GM13977 (cell line): ENCODE results near the gene TSPYL4.

Experiments
- DNase-seq: peaks from one replicate; pipeline ENCODE4 v3.0.0; 2012; ENCODE audit warnings: low spot score
- CTCF ChIP-seq: IDR thresholded peaks from 2 replicates; pipeline ENCODE4 v1.5.1; 2012; ENCODE audit warnings: mild to moderate bottlenecking, control low read depth; ENCODE audit not compliant: insufficient read depth; ENCODE audit errors: extremely low read depth, missing control alignments
- in situ Hi-C: fragments of 300-500 bp; cut with MboI; formaldehyde crosslinking; loops from one replicate; pipeline ENCODE4 v1.12.0; 2022; ENCODE audit warnings: low sequenced_read_pairs, low pct_unique_long_range_greater_than_20kb, mixed read lengths, inconsistent platforms; ENCODE audit not compliant: unreplicated experiment

The TSPYL4 gene

GRCh38 chr6:116210316-116210715 is 43.6 kb downstream of the TSPYL4 start:
- no peak for TF ChIP-seq CTCF
- in situ Hi-C loops, result no loop called here
- DNase-seq, result no peak

GRCh38 chr6:116208056-116208785 is 45.7 kb downstream of the TSPYL4 start:
- TF ChIP-seq CTCF, result no peak
- in situ Hi-C loops, result no loop called here
- no peak for DNase-seq

- TF ChIP-seq CTCF, result no peak
Measured at GRCh38 chr6:116206231-116206903, 47.5 kb downstream of the TSPYL4 start.

GRCh38 chr6:116205281-116205680 is 48.6 kb downstream of the TSPYL4 start:
- in situ Hi-C loops, result no loop called here
- no peak for DNase-seq
- no peak for TF ChIP-seq CTCF

More at GRCh38 chr6:116206231-116206903, 47.5 kb downstream of the TSPYL4 start:
- no peak for DNase-seq
- in situ Hi-C loops, result no loop called here

- in situ Hi-C loops, result no loop called here
- TF ChIP-seq CTCF, result no peak
Measured at GRCh38 chr6:116201538-116201937, 52.3 kb downstream of the TSPYL4 start.

GRCh38 chr6:116200619-116201249 is 53.1 kb downstream of the TSPYL4 start:
- no peak for DNase-seq
- in situ Hi-C loops, result no loop called here
- TF ChIP-seq CTCF, result no peak

More at GRCh38 chr6:116201538-116201937, 52.3 kb downstream of the TSPYL4 start:
- no peak for DNase-seq
